Mucosa of rectum (tissue), 2 donors: Measurements from ENCODE around the gene BMP7.

Source experiments
- H3K27ac ChIP-seq, 2 donors: one replicate each; pipeline ENCODE4 v1.7.0; 2013; ENCODE audit warnings: inconsistent platforms in 2 of 2, low read depth in 2 of 2, low read length in 2 of 2
- H3K27me3 ChIP-seq, 2 donors: one replicate each; pipeline ENCODE4 v1.7.0; 2013; ENCODE audit warnings: low read length in 2 of 2; ENCODE audit not compliant: control insufficient read depth in 2 of 2, insufficient read depth in 2 of 2
- H3K36me3 ChIP-seq, 2 donors: one replicate each; pipeline ENCODE4 v1.7.0; 2013; ENCODE audit warnings: low read length in 2 of 2; ENCODE audit not compliant: control insufficient read depth in 2 of 2, insufficient read depth in 2 of 2
- H3K4me1 ChIP-seq, 2 donors: one replicate each; pipeline ENCODE4 v1.7.0; 2013; ENCODE audit warnings: low read length in 2 of 2, mild to moderate bottlenecking in 1 of 2; ENCODE audit not compliant: control insufficient read depth in 2 of 2, insufficient read depth in 2 of 2
- H3K4me3 ChIP-seq, 2 donors: one replicate each; pipeline ENCODE4 v1.7.0; 2013; ENCODE audit warnings: low read length in 2 of 2
- H3K9ac ChIP-seq, 2 donors: one replicate each; pipeline ENCODE4 v1.7.0; 2013; ENCODE audit warnings: low read length in 2 of 2, low read depth in 1 of 2, mild to moderate bottlenecking in 1 of 2
- H3K9me3 ChIP-seq, 2 donors: one replicate each; pipeline ENCODE4 v1.7.0; 2013; ENCODE audit warnings: low read length in 2 of 2; ENCODE audit not compliant: control insufficient read depth in 2 of 2
- donor health status: healthy.
- donor health status: Normal muscosa, but diverticular disease.

BMP7 gene

GRCh38 chr20:57261457-57262251 is 4.8 kb downstream of the BMP7 start:
- no peaks in the 10 kb centered on the region for H3K36me3 ChIP-seq
- no peaks in the 10 kb centered on the region for H3K9me3 ChIP-seq
- H3K4me1 ChIP-seq: peaks cover 0 to 4% of the 10 kb centered on the region in 2 donors
- peaks cover 33 to 46% of the 10 kb centered on the region in 2 donors for H3K27me3 ChIP-seq
- H3K4me3 ChIP-seq: no peak overlapping the region
- no peak overlapping the region for H3K27ac ChIP-seq
- no peak overlapping the region for H3K9ac ChIP-seq

GRCh38 chr20:57260934-57261333 is 5.5 kb downstream of the BMP7 start:
- Histone ChIP-seq H3K4me3 (no peak overlapping the region), H3K9ac (no peak overlapping the region), H3K27me3 (peaks cover 33 to 45% of the 10 kb centered on the region in 2 donors), H3K36me3 (no peaks in the 10 kb centered on the region), H3K9me3 (no peaks in the 10 kb centered on the region), H3K4me1 (peaks cover 0 to 4% of the 10 kb centered on the region in 2 donors), H3K27ac (no peak overlapping the region)

- Histone ChIP-seq H3K27me3 (peaks cover 28 to 39% of the 10 kb centered on the region in 2 donors), H3K4me1 (no peaks in the 10 kb centered on the region), H3K36me3 (no peaks in the 10 kb centered on the region), H3K27ac (no peak overlapping the region), H3K9me3 (no peaks in the 10 kb centered on the region), H3K4me3 (no peak overlapping the region), H3K9ac (no peak overlapping the region)
Observed at GRCh38 chr20:57259938-57260921, 6.2 kb downstream of the BMP7 start.

- Histone ChIP-seq H3K36me3 (no peaks in the 10 kb centered on the region), H3K4me1 (no peaks in the 10 kb centered on the region), H3K9me3 (no peaks in the 10 kb centered on the region), H3K9ac (no peak overlapping the region), H3K27me3 (peaks cover 32 to 35% of the 10 kb centered on the region in 2 donors), H3K27ac (no peak overlapping the region), H3K4me3 (no peak overlapping the region)
Observed at GRCh38 chr20:57259121-57259937, 7.1 kb downstream of the BMP7 start.

GRCh38 chr20:57257701-57258453 is 8.6 kb downstream of the BMP7 start:
- H3K4me1 ChIP-seq: no peaks in the 10 kb centered on the region

GRCh38 chr20:57256908-57257307 is 9.5 kb downstream of the BMP7 start:
- H3K9ac ChIP-seq: no peak overlapping the region
- no peaks in the 10 kb centered on the region for H3K36me3 ChIP-seq
- H3K27me3 ChIP-seq: peaks cover 20 to 26% of the 10 kb centered on the region in 2 donors
- H3K27ac ChIP-seq: no peak overlapping the region
- no peak overlapping the region for H3K4me3 ChIP-seq
- H3K4me1 ChIP-seq: no peaks in the 10 kb centered on the region
- no peaks in the 10 kb centered on the region for H3K9me3 ChIP-seq

More at GRCh38 chr20:57257701-57258453, 8.6 kb downstream of the BMP7 start:
- Histone ChIP-seq H3K9ac (no peak overlapping the region), H3K27me3 (peaks cover 20 to 26% of the 10 kb centered on the region in 2 donors), H3K4me3 (no peak overlapping the region), H3K36me3 (no peaks in the 10 kb centered on the region), H3K27ac (no peak overlapping the region), H3K9me3 (no peaks in the 10 kb centered on the region)

- no peaks in the 10 kb centered on the region for H3K9me3 ChIP-seq
- no peak overlapping the region for H3K9ac ChIP-seq
- peaks cover 19 to 26% of the 10 kb centered on the region in 2 donors for H3K27me3 ChIP-seq
- no peak overlapping the region for H3K4me3 ChIP-seq
- no peaks in the 10 kb centered on the region for H3K36me3 ChIP-seq
- H3K27ac ChIP-seq: no peak overlapping the region
- H3K4me1 ChIP-seq: no peaks in the 10 kb centered on the region
Observed at GRCh38 chr20:57256205-57256604, 10.2 kb downstream of the BMP7 start.

- H3K4me3 ChIP-seq: no peak overlapping the region
- no peak overlapping the region for H3K9ac ChIP-seq
- H3K36me3 ChIP-seq: no peaks in the 10 kb centered on the region
- no peaks in the 10 kb centered on the region for H3K9me3 ChIP-seq
- H3K27ac ChIP-seq: no peak overlapping the region
- no peaks in the 10 kb centered on the region for H3K4me1 ChIP-seq
- peaks cover 12 to 16% of the 10 kb centered on the region in 2 donors for H3K27me3 ChIP-seq
Observed at GRCh38 chr20:57255183-57255582, 11.3 kb downstream of the BMP7 start.

GRCh38 chr20:57252559-57253162 is 13.8 kb downstream of the BMP7 start:
- Histone ChIP-seq H3K27ac (no peak overlapping the region), H3K4me1 (no peaks in the 10 kb centered on the region), H3K36me3 (no peaks in the 10 kb centered on the region), H3K27me3 (peaks cover 0 to 3% of the 10 kb centered on the region in 2 donors), H3K4me3 (no peak overlapping the region), H3K9ac (no peak overlapping the region), H3K9me3 (no peaks in the 10 kb centered on the region)
